ENCODE data around the gene CDH4. TPM values are rescaled to one million over a fixed set of nuclear protein-coding genes. Genes with fewer than 3 reads are reported as not detected.
"Not testable (repeated sequence)": the region's sequence is repeated elsewhere in the genome, so short reads cannot be mapped to it uniquely, and the experiment has no call there.

The CDH4 gene
- total RNA-seq, 1 experiment from 2014 or later = 5.3 TPM

- TF ChIP-seq FOXP4 (CRISPR knock-in tag; IDR thresholded peaks at IDR 0.05) (no peak), CTCF (IDR thresholded peaks at IDR 0.05) (no peak), ZNF317 (CRISPR knock-in tag; IDR thresholded peaks at IDR 0.05; ENCODE audit: borderline replicate concordance, low read depth) (no peak), NFYB (CRISPR knock-in tag; conservative IDR thresholded peaks at IDR 0.05; ENCODE audit: low read depth) (no peak), E2F5 (CRISPR knock-in tag; IDR thresholded peaks at IDR 0.05) (no peak), ZSCAN18 (CRISPR knock-in tag; IDR thresholded peaks at IDR 0.05) (no peak), FOXP1 (CRISPR knock-in tag; IDR thresholded peaks at IDR 0.05; ENCODE audit: borderline replicate concordance) (no peak)
These were observed 718.3 kb downstream of the CDH4 start (continued) for GRCh38 chr20:61970357-61970756.

GRCh38 chr20:61971595-61971994 lies 719.5 kb downstream of the CDH4 start:
- DNase-seq (ENCODE audit: low spot score); H3K27me3 Mint-ChIP-seq (ENCODE audit: low read depth); H3K27ac Mint-ChIP-seq; H3K9me3 Mint-ChIP-seq; H3K4me1 Mint-ChIP-seq; POLR2A ChIA-PET; CTCF ChIA-PET; H3K4me3 Mint-ChIP-seq; ATAC-seq: not testable (repeated sequence)
- peaks cover 24% of the 10 kb centered on the region for H3K36me3 Mint-ChIP-seq

GRCh38 chr20:61972636-61973508 lies 720.8 kb downstream of the CDH4 start:
- H3K27me3 Mint-ChIP-seq (ENCODE audit: low read depth) = no peaks in the 10 kb centered on the region
- POLR2A ChIA-PET = no interaction called here
- CTCF ChIA-PET = no interaction called here
- H3K36me3 Mint-ChIP-seq = peaks cover 24% of the 10 kb centered on the region
- DNase-seq (ENCODE audit: low spot score) (no peak), ATAC-seq (no peak)
- H3K27ac Mint-ChIP-seq = no peak overlapping the region
- TF ChIP-seq FOXK1 (CRISPR knock-in tag; IDR thresholded peaks at IDR 0.05) (no peak), ESRRA (CRISPR knock-in tag; IDR thresholded peaks at IDR 0.05; ENCODE audit: borderline replicate concordance) (no peak), ZNF425 (CRISPR knock-in tag; conservative IDR thresholded peaks at IDR 0.05) (no peak), ZMAT4 (CRISPR knock-in tag; IDR thresholded peaks at IDR 0.05) (no peak), ZNF532 (CRISPR knock-in tag; IDR thresholded peaks at IDR 0.05; ENCODE audit: borderline replicate concordance) (no peak)
- peaks cover 7% of the 10 kb centered on the region for H3K4me1 Mint-ChIP-seq
- H3K9me3 Mint-ChIP-seq = peaks cover 4% of the 10 kb centered on the region
- H3K4me3 Mint-ChIP-seq = no peak overlapping the region
